HG03342 (cell line): ENCODE data around the gene PES1.
"Not testable (repeated sequence)": the region's sequence is repeated elsewhere in the genome, so short reads cannot be mapped to it uniquely, and the experiment has no call there.

Experiments
- ATAC-seq: cut with Tn5 transposase; IDR thresholded peaks from one replicate; pipeline ENCODE4 v1.9.1; 2021; ENCODE audit warnings: mild to moderate bottlenecking, moderate library complexity; ENCODE audit not compliant: unreplicated experiment

PES1 gene

DNA sequence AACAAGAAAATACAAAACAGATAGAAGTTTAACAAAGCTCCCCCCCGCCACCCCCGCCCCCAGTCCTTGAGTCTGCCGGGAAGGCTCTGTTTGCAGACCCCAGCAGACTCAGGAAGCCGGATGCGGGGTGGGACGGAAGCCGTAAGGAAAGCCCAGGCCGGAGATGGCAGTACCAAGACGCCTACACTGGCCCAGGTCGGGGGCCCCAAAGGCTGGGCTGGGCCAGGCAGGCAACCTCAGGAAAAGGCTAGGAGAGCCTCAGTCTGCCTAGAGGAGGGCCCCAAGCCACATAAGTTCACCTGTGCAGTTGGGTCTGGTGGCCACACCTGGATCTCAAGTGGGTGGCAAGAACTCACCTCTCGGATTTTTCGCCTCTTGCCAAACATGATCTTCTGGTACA, 13.2 kb downstream of the PES1 start:
- no peak for ATAC-seq

DNA sequence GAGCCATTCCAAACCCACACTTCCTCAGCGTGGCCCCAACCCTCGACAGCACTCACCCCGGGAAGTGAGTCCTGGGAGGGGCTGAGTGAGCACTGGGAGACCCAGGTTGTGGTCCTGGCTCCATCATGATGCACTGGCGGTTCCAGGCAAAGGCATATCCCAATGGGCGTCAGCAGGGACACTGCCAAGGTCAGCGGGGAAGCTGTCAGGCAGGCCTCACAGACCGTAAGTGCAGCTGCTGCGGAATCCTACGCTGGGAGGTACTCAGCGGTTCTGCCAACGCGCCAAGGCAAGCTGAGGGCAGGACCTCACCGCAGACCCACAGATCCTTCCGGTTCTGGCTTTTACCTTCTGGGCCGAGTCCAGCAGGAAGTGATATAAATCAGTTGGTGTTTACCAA, 15.9 kb downstream of the PES1 start:
- no peak for ATAC-seq

DNA sequence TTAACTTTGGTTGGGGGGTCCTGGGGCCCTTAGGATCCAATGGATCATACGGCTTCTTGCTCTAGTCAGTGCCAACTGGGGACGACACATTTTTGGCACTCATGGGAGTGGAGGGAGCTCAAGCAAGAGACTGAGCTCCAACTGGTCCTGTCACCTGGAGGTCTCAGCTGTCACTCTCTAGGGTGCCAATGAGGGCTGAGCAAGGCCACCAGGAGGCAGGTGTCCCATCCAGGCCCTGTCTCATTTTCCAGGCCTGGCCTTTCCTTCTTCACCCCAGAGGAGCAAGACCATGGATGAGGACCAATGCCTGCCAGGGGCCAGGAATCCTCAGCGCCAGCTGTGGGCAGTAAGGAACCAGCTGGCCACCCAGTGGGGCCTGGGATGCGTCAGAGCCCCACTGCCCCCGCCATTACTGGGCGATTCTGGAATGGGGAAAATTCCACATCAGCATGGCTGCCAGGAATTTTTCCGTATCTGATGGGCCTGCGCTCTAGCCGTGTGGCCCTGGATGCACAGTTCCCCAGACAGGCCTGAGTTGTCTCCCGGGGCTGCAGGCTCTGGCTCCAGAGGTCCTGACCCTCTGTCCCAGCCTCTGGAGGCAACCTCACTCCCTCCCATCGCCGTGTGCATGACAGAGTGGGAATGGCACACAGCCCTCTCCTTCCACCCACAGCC, 16.6 kb downstream of the PES1 start:
- ATAC-seq: no peak

DNA sequence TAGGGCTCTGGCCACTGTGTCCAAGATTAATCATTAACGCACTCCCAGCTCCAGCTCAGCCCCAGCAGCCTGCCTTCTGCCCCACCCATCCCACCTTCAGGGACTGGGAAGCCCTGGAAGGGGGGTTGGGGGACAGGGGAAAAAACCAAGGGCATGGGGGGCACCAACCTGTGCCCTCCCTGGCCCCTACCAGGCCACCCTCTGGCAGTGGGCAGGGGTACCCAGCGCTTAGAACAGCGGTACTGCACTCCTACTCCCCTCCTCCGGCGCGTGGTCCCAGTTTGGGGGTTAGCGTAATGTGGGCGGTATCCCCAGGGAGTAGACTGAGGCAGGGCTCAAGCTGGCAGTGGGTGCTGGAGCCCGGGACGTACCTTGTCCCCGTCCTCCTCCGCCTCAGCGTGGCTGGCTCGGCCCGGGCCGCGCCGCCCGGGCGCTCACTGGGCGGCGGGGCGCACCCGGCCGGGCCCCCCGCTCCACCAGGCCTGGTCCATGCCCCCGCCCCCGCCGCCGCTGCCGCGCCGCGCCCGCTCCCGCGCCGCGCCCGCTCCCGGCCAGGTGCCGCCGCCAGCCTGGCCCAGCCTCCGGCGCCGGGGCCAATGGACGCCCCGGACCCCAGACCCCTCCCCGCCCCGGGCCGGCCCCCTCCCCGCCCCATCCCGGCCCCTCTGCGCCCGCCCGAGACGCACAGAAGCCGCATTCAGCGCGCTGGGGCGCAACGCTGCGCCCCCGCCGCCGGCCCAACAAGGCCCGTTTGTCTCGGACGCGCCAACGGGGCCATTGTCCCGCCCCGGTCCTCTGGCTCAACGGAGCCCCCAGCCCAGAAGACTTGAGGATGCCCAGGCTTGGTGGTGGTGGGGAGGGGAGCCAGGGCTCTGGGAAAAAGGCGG, 17.4 kb downstream of the PES1 start, which contains the start of gene GAL3ST1:
GAL3ST1 (minus strand) TSS at position 571 of the 887 bp plus-strand sequence. CDS start 17,273 bp downstream, outside the sequence.
- no peak for ATAC-seq

DNA sequence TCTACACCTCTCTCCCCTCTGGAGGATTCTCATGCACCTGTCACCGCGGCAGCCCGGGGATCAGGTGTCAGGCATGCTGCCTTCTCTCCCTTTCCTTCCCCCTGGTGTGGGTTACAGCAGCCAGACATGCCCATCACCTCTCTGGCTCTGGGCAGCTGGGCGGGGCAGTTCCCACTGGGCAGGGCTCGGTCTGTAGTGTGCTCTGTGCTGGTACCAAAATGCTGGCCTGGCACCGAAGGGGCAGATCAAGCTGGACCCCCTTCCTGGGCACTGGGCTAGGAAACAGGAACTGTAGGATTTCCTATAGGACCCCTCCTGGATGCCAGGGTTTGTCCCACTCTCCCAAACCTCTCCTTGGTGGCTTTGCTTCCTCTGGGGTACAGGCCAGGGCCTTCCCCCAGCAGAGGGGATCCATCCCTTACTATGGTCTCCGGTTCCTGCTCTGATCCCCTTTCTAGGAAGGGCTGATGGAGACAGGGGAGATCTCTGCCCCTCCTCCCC, 18.1 kb downstream of the PES1 start:
- ATAC-seq: no peak

DNA sequence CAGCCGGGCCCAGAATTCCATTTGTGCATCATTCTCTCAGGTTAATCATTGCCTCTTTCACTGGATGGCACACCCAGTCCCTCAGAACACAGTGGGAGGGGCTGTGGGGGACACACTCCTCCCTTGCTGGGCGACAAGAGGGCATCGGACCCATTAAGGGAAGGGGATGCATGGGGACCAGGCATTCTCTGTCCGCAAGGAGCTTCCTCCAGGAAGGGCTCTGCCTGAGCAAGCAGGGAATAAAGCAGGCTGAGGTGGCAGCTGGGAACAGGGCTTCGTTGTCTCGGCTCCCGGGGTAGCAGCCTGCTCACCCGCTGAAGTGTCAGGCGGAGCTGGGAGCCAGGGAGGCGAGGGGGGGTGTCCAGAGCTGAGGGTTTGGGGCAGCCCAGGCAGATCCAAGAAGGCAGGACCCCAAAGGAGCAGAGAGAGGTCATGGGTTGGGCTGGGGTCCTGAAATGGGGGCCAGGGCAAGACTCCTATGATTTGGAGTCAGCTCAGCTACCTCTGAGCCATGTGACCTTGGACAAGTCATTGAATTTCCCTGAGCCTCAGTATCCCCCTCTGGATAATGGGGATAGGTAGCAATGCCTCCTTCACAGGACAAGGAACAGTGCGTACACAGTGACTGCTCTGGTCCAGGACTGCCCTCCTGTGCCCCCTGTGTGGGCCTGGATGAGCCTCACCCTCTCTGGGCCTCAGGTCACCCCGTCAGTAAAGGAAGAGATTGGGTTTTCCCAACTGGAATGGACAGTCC, 18.7 kb downstream of the PES1 start:
- no peak for ATAC-seq

DNA sequence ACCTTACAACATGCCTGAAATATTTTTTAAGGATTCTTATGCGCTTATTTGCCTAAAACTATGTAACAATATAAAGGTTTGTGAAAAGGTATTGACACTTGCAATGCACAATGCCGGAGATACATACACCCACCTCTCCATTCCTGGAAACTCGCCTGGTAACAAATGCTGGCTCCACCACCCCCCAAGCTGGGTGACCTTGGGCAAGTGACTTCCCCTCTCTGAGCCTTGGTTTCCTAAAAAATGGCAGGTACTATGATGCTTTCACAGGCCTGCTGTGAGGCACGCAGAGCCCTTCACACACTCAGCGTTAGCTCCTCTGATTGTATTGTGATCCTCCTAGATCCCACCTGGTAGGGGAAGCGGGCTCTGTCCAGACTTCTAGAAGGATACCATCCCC, 19.5 kb downstream of the PES1 start:
- no peak for ATAC-seq

DNA sequence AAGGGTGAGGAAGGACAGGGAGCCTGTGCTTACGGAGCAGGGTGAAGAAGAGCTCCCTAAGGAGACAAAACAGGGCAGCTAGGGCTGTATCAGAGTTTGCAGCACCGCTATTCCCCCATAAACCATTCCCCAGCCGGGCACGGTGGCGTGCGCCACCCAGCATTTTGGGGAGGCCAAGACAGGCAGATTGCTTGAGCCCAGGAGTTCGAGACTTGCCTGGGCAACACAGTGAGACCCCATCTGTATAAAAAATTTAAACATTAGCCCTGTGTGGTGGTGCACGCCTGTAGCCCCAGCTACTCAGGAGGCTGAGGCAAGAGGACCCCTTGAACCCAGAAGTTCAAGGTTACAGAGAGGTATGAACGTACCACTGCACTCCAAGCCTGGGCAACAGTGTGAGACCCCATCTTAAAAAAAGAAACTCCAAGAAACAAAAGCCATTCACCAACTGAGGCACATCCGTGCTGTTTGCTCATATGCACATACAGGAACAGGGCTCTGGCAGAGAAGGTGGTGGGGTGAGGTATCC, 22.0 kb downstream of the PES1 start:
- no peak for ATAC-seq

DNA sequence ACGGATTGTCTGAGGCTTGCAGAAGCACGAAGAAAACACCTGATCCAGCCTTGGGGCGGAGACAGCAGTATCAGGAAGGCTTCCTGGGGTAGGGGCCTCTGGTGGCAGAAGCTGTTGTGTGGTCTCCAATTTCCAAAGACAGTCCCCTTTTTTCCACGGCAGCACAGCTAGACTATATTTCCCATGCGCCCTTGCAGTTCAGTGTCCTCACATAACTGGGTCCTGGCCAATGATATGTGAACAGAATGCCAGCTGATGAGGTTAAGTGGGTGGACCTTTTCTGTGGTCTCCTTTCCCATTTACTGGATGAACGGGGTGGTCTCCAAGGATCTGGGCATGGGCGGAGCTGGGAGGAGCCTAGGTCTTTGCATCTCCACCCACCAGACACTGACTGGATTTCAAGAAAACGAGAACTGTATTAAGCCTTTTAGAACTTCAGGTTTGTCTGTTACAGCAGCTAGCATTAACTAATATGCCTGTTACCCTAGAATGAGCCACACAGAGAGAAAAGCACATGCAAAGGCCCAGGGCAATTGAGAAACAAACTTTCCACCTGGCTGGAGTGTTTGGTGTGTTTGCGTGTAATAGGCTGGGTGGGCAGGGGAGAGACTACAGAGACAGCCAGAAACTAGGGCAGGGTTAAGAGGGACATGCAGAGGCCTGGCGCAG, 23.4 kb downstream of the PES1 start:
- ATAC-seq: no peak

DNA sequence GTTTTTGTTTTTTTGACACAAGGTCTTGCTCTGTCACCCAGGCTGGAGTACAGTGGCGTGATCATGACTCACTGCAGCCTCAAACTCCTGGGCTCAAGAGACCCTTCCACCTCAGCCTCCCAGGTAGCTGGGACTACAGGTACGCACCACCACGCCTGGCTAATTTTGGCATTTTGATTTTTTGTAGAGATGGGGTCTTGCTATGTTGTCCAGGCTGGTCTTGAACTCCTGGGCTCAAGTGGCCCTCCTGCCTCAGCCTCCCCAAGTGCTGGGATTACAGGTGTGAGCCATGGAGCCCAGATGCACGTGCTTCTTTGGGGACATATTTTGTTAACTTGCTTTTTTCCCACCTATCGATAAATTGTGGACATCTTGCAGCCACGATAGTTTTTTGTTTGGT, 24.4 kb downstream of the PES1 start:
- not testable (repeated sequence) for ATAC-seq

DNA sequence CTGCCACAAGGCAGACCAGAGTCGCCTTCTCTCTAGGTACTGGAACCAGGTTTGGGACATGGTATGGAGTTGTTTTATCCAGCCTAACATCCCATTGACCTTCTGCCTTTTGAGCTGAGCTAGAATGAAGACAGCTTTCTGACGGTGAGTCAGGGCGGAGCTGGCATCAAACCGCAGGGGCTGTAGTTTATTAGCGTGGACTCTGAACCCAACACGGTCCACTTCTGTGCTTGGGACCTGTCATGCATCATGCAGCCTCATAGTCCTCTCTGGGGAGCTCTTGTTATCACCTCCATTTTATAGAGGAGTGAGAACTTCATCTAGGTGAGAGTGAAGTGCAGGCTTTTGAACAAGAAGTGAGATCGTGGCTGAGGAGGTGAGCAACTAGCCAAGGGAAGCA, 25.6 kb downstream of the PES1 start:
- no peak for ATAC-seq

DNA sequence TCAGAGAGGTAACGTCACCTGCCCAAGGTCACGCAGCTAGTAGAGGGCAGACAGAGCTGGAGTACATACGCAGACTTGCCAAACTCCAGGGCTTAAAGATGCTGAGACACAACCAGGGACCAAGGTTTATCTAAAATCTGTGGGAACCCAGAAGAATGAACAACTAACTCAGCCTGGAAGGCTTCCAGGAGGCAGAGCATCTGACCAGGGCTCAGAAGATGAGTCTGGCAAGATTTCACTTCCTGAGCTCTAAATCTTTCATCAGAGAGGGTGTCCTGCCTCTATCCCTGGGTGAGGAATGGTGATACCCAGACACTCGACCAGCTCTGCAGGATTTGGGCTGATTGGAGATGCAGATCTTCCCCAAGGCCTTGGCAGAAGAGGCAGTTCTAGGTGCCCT, 26.4 kb downstream of the PES1 start:
- ATAC-seq: no peak

DNA sequence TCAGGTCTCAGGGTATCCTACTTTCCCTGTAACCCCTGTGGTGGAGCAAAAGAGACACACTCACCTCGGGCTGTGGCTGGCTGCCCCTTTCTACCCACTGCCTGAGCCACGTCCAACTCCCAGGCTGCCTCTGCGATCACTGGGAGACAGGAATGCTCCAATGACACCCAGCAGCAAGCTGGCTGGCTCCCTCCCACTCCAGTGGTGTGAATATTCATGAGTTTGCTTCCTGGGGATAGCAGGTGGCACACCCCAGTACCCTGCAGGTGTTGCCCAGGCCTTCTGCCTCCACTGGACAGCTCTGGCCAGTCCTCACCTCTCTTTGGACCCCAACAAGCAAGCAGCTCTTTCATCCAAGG, 27.0 kb downstream of the PES1 start:
- ATAC-seq: no peak

DNA sequence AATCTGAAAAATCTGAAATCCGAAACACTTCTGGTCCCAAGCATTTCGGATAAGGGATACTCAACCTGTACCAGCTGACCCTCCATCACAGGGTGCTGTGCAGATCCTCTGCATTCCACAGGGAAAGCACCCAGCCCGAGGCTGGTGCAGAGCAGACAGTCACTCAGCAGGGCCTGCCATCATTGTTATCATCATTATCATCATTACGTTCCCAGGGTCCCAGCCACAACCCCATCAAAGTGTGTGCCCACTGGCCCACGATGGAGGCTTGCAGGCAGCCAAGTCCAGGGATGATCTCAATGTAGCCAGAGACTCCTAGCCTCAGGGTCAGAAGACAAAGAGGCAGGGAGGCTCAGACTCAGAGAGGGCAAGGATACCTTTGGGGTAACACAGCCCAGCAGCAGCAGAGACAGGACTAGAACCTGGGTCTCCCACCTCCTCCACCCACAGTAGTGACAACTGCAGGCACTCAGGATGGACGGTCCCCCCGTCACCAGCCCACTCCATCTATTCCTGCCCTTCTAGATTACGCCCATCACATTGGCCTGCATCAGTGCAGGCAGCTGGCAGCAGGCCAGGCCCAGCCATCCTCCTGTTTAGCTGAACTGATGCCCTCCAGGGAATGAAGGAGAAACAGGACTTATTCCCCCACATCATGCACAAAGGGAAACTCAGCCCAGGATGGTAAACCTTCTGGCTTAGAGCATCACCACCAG, 27.5 kb downstream of the PES1 start:
- no peak for ATAC-seq

DNA sequence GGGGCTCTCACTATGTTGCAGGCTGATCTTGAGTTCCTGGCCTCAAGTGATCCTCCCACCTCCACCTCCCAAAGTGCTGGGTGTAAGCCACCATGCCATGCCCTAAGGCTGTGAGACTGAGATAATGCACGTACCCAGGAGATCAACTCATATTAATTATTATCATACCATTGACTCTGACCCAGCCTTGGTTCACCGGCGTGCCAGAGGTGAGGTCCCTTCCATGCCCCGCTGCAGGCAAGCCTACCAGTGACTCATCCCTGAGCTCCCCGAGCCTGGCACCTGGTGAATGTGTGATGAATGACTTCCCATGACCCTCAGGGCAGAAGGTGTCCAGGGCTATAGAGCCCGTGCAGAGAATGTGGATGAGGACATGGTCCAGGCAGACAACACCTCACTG, 29.3 kb downstream of the PES1 start:
- ATAC-seq: no peak

DNA sequence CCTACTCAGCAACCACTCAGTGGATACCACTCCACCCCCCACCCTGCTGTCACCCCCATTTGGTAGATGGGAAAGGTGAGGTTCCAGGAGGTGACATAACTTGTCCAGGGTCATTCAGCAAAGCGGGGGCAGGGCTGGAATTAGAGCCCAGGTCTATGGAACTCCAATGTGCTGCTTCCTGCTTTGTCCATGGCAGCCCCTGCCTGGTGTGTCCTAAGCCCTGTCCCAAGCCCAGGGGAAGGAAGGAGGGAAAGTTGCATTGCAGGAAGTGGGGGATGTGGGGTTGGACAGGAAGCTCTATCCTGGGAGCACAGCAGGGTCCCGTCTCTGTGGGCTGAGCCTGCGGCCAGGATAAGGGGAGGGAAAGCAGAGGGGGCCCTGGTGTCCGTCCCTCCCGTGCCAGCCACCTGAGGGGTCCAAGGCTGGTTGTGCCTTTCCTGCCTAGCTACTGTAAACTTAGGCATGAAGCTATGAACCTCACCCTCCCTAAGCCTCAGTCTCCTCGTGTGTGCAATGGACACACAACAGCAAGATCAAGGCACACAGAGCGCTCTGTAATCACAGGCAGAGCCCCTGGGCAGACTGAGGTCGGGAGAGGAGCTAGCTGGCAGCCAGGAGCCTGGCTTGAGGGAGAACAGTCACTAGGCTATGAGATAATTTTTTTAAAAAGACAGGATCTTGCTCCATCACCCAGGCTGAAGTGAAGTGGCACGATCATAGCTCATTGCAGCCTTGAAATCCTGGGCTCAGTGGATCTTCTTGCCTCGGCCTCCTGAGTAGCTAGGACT, 30.1 kb downstream of the PES1 start:
- ATAC-seq: no peak

DNA sequence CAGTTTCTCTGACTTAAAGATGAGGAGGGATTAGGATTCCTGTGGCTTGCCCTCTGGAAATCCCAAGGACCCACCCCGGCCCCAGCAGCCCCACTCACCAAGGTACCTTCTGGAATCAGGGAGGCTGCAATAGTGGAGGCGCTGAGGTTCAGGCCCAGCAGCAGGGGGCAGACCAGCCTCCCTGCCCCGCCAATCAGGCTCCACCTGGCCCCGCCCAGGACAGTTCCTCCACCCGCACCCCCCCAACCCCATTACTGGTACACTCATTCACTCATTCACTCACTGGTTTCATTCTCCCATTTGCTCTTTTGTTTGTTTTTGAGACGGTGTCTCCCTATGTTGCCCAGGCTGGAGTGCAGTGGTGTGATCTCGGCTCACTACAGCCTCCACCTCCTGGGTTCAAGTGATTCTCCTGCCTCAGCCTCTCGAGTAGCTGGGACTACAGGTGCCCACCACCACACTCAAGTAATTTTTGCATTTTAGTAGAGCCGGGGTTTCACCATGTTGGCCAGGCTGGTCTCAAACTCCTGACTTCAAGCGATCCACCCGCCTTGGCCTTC, 31.0 kb downstream of the PES1 start:
- not testable (repeated sequence) for ATAC-seq

DNA sequence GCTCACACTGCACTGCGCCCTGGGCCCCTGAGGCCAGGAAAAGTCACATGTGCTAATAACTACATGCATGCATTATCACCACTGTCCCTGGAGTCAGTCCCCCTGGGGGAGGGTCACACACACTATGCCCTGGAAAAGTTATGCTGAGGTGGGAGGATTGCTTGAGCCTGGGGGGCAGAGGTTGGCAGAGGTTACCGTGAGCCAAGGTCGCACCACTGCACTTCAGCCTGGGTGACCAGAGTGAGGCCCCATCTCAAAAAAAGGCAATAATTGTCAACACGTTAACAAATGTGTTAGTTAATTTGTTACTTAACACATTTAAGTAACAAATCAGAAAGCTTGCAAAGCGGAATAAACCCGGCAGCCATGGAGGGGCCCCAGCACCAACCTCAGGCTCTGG, 31.8 kb downstream of the PES1 start:
- ATAC-seq: no peak

DNA sequence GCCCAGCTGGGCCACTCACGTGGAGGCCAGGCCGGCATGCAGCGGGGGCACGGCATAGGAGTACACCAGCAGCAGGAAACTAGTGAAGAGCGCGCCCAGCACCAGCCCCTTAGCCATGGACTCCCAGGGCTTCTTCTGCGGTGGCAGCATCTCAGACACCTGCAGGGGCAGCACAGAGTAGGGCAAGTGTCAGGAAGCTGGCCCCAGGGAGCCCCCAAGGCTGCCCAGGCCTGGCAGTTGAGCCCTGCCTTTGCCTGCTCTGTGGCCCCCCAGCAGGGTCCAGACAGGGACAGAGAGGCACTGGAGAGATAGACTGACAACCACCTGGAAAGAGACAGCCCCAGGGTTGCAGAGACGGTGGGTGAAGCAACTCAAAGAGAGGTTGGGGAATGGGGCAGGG, 34.5 kb downstream of the PES1 start:
- ATAC-seq: no peak
